CD4-positive, alpha-beta T cell (primary cell): ENCODE measurements around the gene IRF9. TPM values are rescaled to one million over a fixed set of nuclear protein-coding genes. Genes with fewer than 3 reads are reported as not detected.

Source experiments
- ATAC-seq: fragments of 200-7000 bp; cut with Tn5 transposase; one replicate; pipeline ENCODE4 v1.10.0; 2022; ENCODE audit warnings: mild to moderate bottlenecking; ENCODE audit not compliant: poor library complexity
- CTCF ChIA-PET: fragments of 350-600 bp; sonication (Branson Sonifier 250); formaldehyde crosslinking; loops from one replicate; lab custom pipeline; 2021; ENCODE audit warnings: antibody characterized with exemption, inconsistent platforms; lab: Charles Lee
- POLR2A ChIA-PET: fragments of 350-600 bp; sonication (Branson Sonifier 250); formaldehyde crosslinking; loops from one replicate; lab custom pipeline; 2021; ENCODE audit warnings: antibody characterized with exemption, inconsistent platforms; lab: Charles Lee
- DNase-seq, 14 experiments: peaks; one replicate each; pipeline ENCODE4 v3.0.0-alpha.2; 2013 to 2020; ENCODE audit warnings: mixed read lengths in 2 of 14
- H3K27ac ChIP-seq, 2 donors: one replicate each; pipeline versions ENCODE4 v1.5.1 to v1.7.0; 2013; ENCODE audit warnings: low read length in 2 of 2, low read depth in 1 of 2, mild to moderate bottlenecking in 1 of 2
- H3K27me3 ChIP-seq, 2 experiments: 1 replicate in 1 of 2; 2 replicates in 1 of 2; pipeline versions ENCODE4 v1.6.1 to v1.7.0; 2013; ENCODE audit warnings: low read length in 2 of 2, control low read depth in 1 of 2, mild to moderate bottlenecking in 1 of 2, moderate library complexity in 1 of 2; ENCODE audit not compliant: insufficient read depth in 2 of 2, control insufficient read depth in 1 of 2
- H3K36me3 ChIP-seq: one replicate; pipeline ENCODE4 v1.6.1; 2013; ENCODE audit warnings: low read length, control low read depth; ENCODE audit not compliant: insufficient read depth
- H3K4me1 ChIP-seq: one replicate; pipeline ENCODE4 v1.6.1; 2013; ENCODE audit warnings: low read length, control low read depth; ENCODE audit not compliant: insufficient read depth
- H3K4me3 ChIP-seq: one replicate; pipeline ENCODE4 v1.5.1; 2013; ENCODE audit warnings: mild to moderate bottlenecking, low read length, moderate library complexity
- H3K9me3 ChIP-seq, 2 experiments: 1 replicate in 1 of 2; 2 replicates in 1 of 2; pipeline versions ENCODE4 v1.6.1 to v1.7.0; 2013; ENCODE audit warnings: low read length in 2 of 2, mild to moderate bottlenecking in 2 of 2, control low read depth in 1 of 2, moderate library complexity in 1 of 2; ENCODE audit not compliant: control insufficient read depth in 1 of 2, insufficient read depth in 1 of 2
- H3K27ac Mint-ChIP-seq: one replicate; pipeline ENCODE4 v1.8.0; 2020; ENCODE audit warnings: mixed read lengths
- H3K27me3 Mint-ChIP-seq: one replicate; pipeline ENCODE4 v1.8.0; 2021; ENCODE audit warnings: mixed read lengths
- H3K36me3 Mint-ChIP-seq: one replicate; pipeline ENCODE4 v1.8.0; 2021; ENCODE audit warnings: low read depth, mixed read lengths
- H3K4me1 Mint-ChIP-seq: one replicate; pipeline ENCODE4 v1.8.0; 2021; ENCODE audit warnings: low read depth, mixed read lengths
- H3K4me3 Mint-ChIP-seq: one replicate; pipeline ENCODE4 v1.8.0; 2020; ENCODE audit warnings: mild to moderate bottlenecking, mixed read lengths
- H3K9me3 Mint-ChIP-seq: one replicate; pipeline ENCODE4 v1.8.0; 2020; ENCODE audit warnings: mixed read lengths
- intact Hi-C, 2 experiments: fragments of 100-400 bp; cut with DNase I in 1 of 2; cut with micrococcal nuclease in 1 of 2; formaldehyde crosslinking; loops; one replicate each; pipeline versions ENCODE4 v1.15.1 to v1.9.0; 2023 to 2025; cut with DNase I, micrococcal nuclease
- total RNA-seq, 174 experiments: library from RNA in 2 of 174; stranded (reverse) in 2 of 174; gene quantifications; one replicate each; pipeline ENCODE4 v1.2.3 and lab custom pipeline; 2021 to 2026
- TF ChIP-seq, protein P1 (sequence below): fragments of 200-600 bp; IDR thresholded peaks from one replicate; pipeline ENCODE4 v1.8.0; 2022; ENCODE audit warnings: antibody characterized with exemption, mild to moderate bottlenecking

Gene IRF9
- total RNA-seq, 2 experiments from 2014 or later, result 248 to 262 TPM

- no peaks in the 10 kb centered on the region for H3K27me3 Mint-ChIP-seq
- peaks cover 24% of the 10 kb centered on the region for H3K4me1 Mint-ChIP-seq
- TF ChIP-seq, protein P1, sequence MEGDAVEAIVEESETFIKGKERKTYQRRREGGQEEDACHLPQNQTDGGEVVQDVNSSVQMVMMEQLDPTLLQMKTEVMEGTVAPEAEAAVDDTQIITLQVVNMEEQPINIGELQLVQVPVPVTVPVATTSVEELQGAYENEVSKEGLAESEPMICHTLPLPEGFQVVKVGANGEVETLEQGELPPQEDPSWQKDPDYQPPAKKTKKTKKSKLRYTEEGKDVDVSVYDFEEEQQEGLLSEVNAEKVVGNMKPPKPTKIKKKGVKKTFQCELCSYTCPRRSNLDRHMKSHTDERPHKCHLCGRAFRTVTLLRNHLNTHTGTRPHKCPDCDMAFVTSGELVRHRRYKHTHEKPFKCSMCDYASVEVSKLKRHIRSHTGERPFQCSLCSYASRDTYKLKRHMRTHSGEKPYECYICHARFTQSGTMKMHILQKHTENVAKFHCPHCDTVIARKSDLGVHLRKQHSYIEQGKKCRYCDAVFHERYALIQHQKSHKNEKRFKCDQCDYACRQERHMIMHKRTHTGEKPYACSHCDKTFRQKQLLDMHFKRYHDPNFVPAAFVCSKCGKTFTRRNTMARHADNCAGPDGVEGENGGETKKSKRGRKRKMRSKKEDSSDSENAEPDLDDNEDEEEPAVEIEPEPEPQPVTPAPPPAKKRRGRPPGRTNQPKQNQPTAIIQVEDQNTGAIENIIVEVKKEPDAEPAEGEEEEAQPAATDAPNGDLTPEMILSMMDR, result no peak
- Histone ChIP-seq H3K27ac (no peak overlapping the region), H3K4me3 (no peak overlapping the region), H3K4me1 (peaks cover 31% of the 10 kb centered on the region), H3K36me3 (peaks cover 76% of the 10 kb centered on the region), H3K27me3 (no peaks in the 10 kb centered on the region), H3K9me3 (no peaks in the 10 kb centered on the region)
- ChIA-PET CTCF (no interaction called here), POLR2A (interaction anchor here (0.5 to 7.4 kb wide), 4 partner anchors 11 to 551 kb away, joined by 3 to 85 read pairs (median 8); partner anchors contain the start of genes DCAF11, IRF9, NRL and TM9SF1)
- H3K27ac Mint-ChIP-seq, result peak overlapping the region; percentile 17
- H3K9me3 Mint-ChIP-seq, result no peaks in the 10 kb centered on the region
- intact Hi-C loops, result no loop called here
- peaks cover 72% of the 10 kb centered on the region for H3K36me3 Mint-ChIP-seq
- no peak overlapping the region for H3K4me3 Mint-ChIP-seq
- DNase-seq, result no peak
- ATAC-seq, result no peak
These were observed 23.3 kb downstream of the IRF9 start for GRCh38 chr14:24184104-24184970.

DNA sequence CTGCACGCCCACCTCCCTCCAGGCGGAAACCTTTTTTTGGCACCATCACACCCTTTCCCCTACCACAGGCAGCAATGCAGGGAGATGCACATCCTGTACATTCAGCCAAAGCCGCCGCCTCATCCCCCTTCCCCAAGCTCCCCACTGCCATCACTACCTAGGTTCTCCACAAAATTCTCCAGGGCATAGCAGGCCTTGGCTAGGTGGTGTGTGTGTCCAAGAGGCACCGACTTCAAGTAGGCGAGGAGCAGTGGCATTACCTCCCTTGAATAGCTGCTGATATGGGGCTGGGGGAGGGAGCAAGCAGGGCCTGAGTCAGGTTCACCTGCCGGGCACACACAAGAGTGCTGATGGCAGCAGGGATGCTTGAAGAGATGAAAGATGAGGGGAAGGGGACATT is 24.0 kb downstream of the IRF9 start:
- Mint-ChIP-seq H3K27ac (no peak overlapping the region), H3K4me1 (peaks cover 28% of the 10 kb centered on the region), H3K4me3 (no peak overlapping the region), H3K27me3 (no peaks in the 10 kb centered on the region), H3K36me3 (peaks cover 69% of the 10 kb centered on the region), H3K9me3 (no peaks in the 10 kb centered on the region)
- H3K4me3 ChIP-seq, result no peak overlapping the region
- H3K27ac ChIP-seq, result no peak overlapping the region
- DNase-seq, result no peak
- ATAC-seq, result no peak
- H3K4me1 ChIP-seq, result peaks cover 35% of the 10 kb centered on the region
- peaks cover 69% of the 10 kb centered on the region for H3K36me3 ChIP-seq
- TF ChIP-seq, protein P1, result no peak
- no peaks in the 10 kb centered on the region for H3K27me3 ChIP-seq
- ChIA-PET CTCF (no interaction called here), POLR2A (interaction anchor here (1.1 to 7.4 kb wide), 3 partner anchors 10 to 24 kb away, joined by 3 to 85 read pairs (median 11); partner anchors contain the start of genes IRF9 and TM9SF1)
- H3K9me3 ChIP-seq, result no peaks in the 10 kb centered on the region
- intact Hi-C loops, result loop anchor here in 1 of 2 experiments (5.0 kb wide), 1 partner anchor 38 kb away; the partner anchor contains the start of genes PSME2 and RNF31

DNA sequence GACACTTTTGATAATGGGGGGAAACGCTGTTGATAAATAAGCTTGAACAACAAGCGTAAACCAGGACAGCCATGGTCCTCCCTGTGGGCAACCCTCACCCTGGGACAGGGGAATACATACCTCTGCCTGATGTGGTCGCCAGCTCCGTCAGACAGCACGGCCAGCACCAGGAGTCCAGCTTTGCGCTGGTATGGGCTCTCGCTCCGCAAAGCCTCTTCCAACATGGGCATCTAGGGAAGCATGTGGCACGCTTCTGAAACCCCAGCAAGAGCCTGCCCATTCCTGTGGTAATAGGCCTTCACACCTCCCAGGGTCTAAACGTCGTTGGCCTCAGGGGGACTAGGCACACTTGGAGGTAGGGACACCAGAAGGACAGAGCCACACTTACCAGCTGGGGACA is 24.7 kb downstream of the IRF9 start:
- H3K27ac ChIP-seq, result no peak overlapping the region
- H3K4me1 ChIP-seq, result peaks cover 35% of the 10 kb centered on the region
- ChIA-PET POLR2A (interaction anchor here (0.8 to 7.4 kb wide), 5 partner anchors 10 to 72 kb away, joined by 3 to 85 read pairs (median 5); partner anchors contain the start of genes CHMP4A, IRF9 and TM9SF1), CTCF (interaction anchor here (0.6 kb wide), 1 partner anchor 9 kb away, joined by 3 read pairs; the partner anchor contains the start of gene TM9SF1)
- ATAC-seq (no peak), DNase-seq (no peak)
- Mint-ChIP-seq H3K9me3 (no peaks in the 10 kb centered on the region), H3K27me3 (no peaks in the 10 kb centered on the region), H3K4me3 (peak overlapping the region; percentile 15), H3K36me3 (peaks cover 66% of the 10 kb centered on the region), H3K4me1 (peaks cover 32% of the 10 kb centered on the region), H3K27ac (no peak overlapping the region)
- H3K36me3 ChIP-seq, result peaks cover 62% of the 10 kb centered on the region
- H3K9me3 ChIP-seq, result no peaks in the 10 kb centered on the region
- intact Hi-C loops, result loop anchor here in 1 of 2 experiments (2.0 to 5.0 kb wide), 2 partner anchors 21 to 38 kb away; partner anchors contain the start of genes PSME2 and RNF31
- H3K4me3 ChIP-seq, result no peak overlapping the region
- no peaks in the 10 kb centered on the region for H3K27me3 ChIP-seq
- TF ChIP-seq, protein P1, result no peak
